ENCODE results near the gene PRKRIP1.
"Not testable (repeated sequence)": the region's sequence is repeated elsewhere in the genome, so short reads cannot be mapped to it uniquely, and the experiment has no call there.

PRKRIP1 gene, protein sequence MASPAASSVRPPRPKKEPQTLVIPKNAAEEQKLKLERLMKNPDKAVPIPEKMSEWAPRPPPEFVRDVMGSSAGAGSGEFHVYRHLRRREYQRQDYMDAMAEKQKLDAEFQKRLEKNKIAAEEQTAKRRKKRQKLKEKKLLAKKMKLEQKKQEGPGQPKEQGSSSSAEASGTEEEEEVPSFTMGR

GRCh38 chr7:102395873-102396709 is at the start of gene PRKRIP1:
Gene PRKRIP1 (plus strand): TSS chr7:102396363. CDS start chr7:102396412, 49 bp downstream.
- DNase-seq: peak; percentile 94

DNA sequence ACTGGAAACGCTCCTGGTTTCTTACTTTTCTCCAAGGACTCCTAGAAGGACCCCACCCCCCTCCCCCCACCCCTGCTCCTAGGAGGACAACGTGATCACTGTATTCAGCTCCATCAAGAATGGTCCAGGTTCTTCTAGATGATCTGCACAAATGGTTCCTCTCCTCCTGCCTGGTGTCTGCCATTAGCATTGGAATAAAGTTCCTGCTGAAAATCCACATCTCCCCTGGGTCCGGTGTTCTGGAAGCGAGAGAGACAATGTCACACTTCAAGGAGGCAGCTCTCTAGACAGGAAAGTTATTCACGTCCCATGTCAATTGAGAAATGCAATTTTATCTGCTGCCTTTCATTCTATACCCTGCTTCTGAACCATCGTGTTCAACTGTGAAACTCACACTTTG is 49.2 kb upstream of the PRKRIP1 start:
- not testable (repeated sequence) for DNase-seq

DNA sequence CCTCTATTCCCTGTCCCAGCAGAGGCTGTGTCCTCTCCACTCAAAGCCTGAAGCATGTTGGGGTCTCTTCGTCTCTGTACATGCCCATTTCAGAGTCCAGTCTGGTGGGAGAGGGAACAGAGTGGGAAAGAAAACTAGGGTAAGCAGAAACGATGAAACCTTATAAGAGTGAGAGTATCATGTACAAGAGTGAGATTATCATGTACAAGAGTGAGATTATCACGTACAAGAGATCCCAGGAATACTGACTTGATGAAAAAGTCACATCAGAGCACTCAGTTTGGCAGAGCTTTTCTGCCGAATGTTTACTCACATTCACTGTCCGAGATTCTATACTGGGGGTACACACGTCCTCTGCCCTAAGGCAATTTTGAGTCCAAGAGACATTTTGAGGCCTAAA is 39.8 kb upstream of the PRKRIP1 start, which contains the start of gene SPDYE6:
Gene SPDYE6, minus strand, starts transcription at position 101 of the 400 bp plus-strand sequence. CDS start 421 bp downstream, outside the sequence.
- DNase-seq: not testable (repeated sequence)

- DNase-seq: peak; percentile 95
Observed at GRCh38 chr7:102363549-102364393, 32.4 kb upstream of the PRKRIP1 start.

DNA sequence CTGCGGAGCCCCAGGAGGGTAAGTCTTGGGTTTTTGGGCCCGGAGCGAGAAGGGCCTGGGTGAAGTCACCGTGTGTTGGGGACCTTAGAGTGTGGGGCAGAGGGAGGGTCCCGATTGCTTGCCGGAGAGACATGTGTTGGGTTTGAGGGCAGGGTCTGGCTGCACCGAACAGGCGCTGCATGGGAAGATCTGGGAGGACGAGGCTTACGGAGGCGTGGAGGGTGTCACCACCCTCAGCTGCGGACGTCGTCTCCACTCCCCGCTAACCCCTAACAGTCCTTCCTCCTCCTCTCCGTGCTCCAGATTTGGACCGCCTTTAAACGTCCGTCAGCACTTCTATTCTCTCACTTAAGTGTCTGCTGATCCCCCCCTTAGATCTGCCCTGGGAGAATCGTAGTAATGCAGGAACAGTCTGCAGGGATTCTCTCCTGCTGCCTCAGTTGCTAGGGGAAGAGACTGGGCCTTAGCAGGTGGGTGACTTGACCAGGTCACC is 31.7 kb upstream of the PRKRIP1 start:
- not testable (repeated sequence) for DNase-seq

DNA sequence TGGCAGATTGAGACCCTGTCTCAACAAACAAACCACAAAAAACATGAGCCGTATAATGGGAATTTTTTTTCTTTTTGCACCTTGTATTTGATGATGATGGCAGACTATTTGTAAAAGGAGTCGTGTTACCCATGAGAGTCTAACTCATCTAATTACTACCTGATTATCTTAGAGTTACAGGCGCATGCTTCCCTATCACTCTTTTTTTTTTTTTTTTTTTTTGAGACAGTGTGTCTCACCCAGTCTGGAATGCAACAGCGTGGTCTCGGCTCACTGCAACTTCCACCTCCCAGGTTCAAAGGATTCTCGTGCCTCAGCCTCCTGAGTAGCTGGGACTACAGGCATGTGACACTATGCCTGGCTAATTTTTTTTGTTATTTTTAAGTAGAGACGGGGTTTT is 30.8 kb upstream of the PRKRIP1 start:
- not testable (repeated sequence) for DNase-seq

DNA sequence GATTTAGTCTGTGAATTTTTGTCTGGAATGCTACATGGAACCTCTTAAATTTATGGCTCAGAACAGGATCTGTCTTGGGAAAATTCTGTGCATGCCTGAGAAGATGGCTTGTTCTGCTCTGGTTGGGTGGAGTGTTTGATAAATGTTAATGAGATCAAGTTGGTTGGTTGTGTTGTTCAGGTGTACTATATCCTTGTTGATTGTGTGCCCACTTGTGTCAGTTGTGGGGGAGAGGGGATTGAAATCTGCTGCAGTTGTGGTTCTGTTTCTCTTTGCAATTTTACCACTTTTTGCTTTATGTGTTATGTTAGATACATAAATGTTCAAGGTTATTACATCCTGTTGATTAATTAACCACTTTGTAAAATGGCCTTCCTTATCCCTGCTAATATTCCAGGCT is 26.1 kb upstream of the PRKRIP1 start:
- DNase-seq: not testable (repeated sequence)

DNA sequence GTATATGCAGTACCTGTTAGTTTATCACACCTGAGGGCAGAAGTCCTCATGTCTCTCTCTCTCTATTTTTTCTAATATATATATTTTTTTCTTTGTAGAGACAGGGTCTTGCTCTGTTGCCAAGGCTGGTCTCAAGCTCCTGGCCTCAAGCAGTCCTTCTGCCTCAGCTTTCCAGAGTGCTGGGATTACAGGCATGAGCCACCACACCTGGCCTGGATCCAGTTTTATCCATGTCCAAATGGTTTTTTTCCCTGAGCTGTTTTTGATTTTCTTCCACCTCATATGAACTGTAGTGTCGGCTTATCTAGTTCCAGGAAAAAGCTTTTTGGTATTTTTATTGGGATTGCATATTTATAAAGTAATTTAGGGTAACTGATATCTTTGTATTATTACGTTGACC is 23.4 kb upstream of the PRKRIP1 start:
- DNase-seq: not testable (repeated sequence)

- DNase-seq: no peak
Observed at GRCh38 chr7:102376964-102377466, 19.1 kb upstream of the PRKRIP1 start.

DNA sequence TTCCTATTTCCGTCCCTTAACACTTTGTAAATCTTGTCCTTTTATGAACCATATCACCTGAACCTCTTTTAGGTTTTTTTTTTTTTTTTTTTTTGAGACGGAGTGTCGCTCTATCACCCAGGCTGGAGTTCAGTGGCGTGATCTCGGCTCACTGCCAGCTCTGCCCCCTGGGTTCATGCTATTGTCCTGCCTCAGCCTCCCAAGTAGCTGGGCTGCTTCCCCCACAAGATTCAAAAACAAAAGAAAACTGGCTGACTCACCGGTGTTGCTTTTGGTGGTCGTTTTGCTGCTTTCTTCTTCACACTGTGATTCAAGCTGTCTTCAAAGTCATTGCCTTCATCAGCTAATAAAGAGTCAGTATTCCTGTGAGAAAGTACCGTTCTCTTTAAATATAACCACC is 15.3 kb upstream of the PRKRIP1 start:
- not testable (repeated sequence) for DNase-seq

DNA sequence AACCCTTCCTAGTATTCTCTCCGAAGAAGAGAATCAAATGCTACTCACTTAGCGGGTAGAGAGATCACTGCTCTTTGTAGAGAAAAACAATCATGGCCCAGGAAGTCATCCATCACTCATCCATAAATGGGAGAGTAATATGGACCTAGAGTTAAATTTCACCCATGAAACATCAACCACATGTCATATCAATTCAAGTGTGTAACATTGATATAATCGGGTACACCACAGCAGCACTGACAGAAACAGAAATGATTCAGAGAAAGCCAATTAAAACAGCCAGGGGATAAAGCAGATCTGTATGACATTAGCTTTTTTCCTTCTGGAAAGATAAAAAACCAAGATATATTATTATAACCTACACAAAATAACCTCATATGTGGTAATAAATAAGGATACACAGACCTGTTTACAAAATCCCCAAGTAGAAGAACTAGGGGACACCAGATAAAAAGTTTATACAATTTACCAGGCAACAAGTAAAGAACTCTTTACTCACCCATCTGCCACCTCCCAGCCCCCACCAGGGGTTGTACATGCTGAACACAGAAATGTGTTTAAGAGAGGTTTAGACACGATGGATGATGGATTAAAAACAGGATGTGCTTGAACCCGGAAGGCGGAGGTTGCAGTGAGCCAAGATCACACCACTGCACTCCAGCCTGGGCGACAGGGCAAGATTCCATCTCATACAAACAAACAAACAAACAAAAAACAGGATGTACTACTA is 14.3 kb upstream of the PRKRIP1 start:
- DNase-seq: not testable (repeated sequence)

DNA sequence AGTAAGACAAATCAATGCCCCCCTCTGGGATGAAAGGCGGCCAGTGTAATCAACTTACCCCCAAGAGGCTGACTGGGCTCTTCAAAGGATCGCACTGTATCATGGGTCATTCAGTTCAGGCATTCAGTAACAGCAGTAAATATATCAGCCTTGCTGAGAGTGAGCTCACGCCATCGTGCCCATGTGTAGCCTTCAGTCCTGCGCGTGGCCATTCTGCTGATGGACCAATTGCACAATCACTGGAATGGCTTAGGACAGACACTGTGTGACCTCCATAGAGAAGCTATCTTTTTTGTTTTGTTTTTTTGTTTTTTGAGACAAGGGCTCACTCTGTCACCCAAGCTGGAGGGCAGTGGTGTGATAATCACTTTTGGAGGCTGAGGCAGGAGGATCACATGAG is 9.1 kb upstream of the PRKRIP1 start:
- DNase-seq: no peak

GRCh38 chr7:102389810-102390209 is 6.4 kb upstream of the PRKRIP1 start:
- DNase-seq: no peak

- peak; percentile 52 for DNase-seq
Observed at GRCh38 chr7:102390697-102391484, 5.3 kb upstream of the PRKRIP1 start.

DNA sequence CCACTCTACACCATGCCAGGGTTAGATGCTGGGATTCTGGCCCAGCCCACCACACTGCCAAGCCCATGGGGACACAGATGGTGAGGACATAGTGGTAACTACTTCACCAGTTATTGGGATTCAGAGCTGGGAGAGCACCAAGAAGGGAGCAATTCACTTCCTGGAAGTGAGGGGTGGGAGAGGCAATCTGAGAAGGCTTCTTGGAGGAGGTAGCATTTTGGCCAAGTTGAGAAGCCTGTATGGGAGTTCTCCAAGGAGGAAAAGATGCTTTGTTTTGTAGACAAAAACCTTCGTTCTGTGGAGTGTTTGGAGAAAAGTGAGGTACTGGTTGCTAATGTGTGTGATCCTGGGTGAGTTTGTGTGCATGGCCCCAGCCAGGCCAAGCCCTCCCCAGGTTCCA is 3.8 kb upstream of the PRKRIP1 start:
- DNase-seq: no peak

GRCh38 chr7:102393467-102393866 is 2.7 kb upstream of the PRKRIP1 start:
- no peak for DNase-seq

GRCh38 chr7:102395592-102395872 is 631 bp upstream of the PRKRIP1 start:
- peak; percentile 60 for DNase-seq

DNA sequence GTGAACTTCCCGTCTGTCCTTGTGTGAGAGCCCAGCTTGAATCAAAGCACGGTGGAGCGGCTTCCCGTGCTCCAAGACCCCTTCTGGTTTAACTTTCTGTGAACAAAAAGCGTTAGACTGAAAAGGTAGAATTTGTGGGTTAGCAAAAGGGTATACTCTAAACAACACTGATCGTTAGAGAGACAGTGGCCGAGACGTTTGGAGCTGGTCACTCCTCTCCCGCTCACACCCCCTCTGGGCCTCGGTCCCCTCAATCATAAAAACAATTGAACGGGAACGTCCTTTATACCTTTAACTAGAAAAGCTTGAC is 502 bp downstream of the PRKRIP1 start:
- DNase-seq: no peak

DNA sequence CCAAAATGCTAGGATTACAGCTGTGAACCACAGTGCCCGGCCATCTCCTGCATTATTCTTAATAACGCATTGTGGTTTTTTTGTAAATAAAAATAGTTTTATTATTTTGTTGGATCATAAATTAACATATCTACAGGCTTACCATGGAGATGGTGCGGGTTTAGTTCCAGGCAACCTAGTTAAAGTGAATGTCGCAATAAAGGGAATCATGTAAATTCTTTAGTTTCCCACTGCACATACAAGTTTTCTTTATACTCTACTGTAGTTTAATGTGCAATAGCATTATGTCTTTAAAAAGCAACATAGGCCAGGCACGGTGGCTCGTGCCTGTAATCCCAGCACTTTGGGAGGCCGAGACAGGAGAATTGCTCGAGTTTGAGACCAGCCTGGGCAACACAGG is 2.4 kb downstream of the PRKRIP1 start:
- DNase-seq: no peak

DNA sequence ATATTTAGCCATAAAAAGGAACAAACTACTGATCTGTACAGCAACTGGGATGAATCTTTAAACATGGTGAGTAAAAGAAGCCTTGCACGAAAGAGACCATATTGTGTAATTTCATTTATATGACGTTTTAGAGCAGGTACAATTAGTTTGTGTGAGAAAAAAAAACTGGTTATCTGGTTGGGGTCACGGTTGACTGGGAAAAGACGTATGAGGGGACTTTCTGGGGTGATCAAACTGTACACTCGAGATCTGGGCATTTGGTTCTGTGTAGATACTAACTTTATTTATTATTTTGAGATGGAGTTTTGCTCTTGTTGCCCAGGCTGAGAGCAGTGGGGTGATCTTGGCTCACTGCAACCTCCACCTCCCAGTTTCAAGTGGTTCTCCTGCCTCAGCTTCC is 4.2 kb downstream of the PRKRIP1 start:
- DNase-seq: no peak

DNA sequence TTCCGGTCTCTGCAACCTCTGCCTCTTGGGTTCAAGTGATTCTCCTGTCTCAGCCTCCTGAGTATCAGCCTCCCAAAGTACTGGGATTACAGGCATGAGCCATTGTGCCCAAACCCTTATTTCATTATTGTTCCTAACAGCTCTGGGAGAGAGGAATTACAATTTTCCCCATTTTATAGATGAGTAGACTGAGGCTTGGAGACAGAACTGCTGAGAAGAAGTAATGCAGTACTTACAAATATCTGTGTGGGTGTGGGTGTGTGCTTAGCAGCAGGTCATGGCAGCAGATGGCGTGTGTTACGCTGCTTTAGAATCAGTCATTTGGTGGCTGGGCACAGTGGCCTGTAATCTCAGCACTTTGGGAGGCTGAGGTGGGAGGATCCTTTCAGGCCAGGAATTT is 7.4 kb downstream of the PRKRIP1 start:
- no peak for DNase-seq
